HS-27A (cell line): Measurements from ENCODE around the gene RSPRY1.
A peak's percentile ranks its signal among the peaks of the same experiment; 100 is the strongest.
"Not testable (repeated sequence)": the region's sequence is repeated elsewhere in the genome, so short reads cannot be mapped to it uniquely, and the experiment has no call there.

Experiments used
- DNase-seq: peaks from one replicate; pipeline ENCODE4 v3.0.0-alpha.2; 2012; ENCODE audit warnings: low read depth, missing footprints

RSPRY1 gene

GRCh38 chr16:57186872-57187854, 1.0 kb downstream of the RSPRY1 start:
- DNase-seq = no peak

DNA sequence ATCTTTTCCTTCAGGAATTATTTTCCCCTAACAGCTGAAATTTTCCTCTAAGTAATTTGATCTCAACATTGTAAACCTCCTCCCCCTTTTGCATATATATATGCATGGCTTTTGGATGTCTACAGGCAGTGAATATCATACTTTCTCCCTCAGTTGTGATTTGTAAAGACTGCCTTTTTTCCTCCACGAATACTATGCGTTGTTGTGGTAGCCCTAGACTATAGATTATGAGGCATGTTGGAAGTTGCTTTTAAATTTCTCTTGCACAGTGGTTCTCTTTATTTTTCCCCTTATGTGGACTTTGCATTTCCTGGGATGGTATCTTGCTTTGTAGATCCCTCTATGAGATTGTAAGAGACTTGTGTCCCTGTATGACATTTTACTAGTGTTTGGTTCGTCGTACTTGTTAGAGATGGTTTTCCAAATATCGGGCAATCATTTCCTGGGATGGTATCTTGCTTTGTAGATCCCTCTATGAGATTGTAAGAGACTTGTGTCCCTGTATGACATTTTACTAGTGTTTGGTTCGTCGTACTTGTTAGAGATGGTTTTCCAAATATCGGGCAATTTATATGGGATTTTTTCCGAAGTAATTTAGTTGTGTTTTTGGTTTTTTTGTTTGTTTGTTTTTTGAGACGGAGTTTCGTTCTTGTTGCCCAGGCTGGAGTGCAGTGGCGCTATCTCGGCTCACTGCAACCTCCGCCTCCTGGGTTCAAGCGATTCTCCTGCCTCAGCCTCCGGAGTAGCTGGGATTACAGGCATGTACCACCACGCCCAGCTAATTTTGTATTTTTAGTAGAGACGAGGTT, 2.0 kb downstream of the RSPRY1 start:
- DNase-seq = not testable (repeated sequence)

GRCh38 chr16:57188711-57189002, 2.5 kb downstream of the RSPRY1 start:
- no peak for DNase-seq

GRCh38 chr16:57189527-57189926, 3.4 kb downstream of the RSPRY1 start:
- DNase-seq = not testable (repeated sequence)

GRCh38 chr16:57190136-57190535, 4.0 kb downstream of the RSPRY1 start:
- no peak for DNase-seq

GRCh38 chr16:57191056-57191571, 5.0 kb downstream of the RSPRY1 start:
- no peak for DNase-seq

GRCh38 chr16:57192146-57192545, 6.0 kb downstream of the RSPRY1 start:
- DNase-seq = no peak

- no peak for DNase-seq
These were observed 6.8 kb downstream of the RSPRY1 start for GRCh38 chr16:57192720-57193486.

GRCh38 chr16:57194512-57194911, 8.4 kb downstream of the RSPRY1 start:
- peak; percentile 85 for DNase-seq

- no peak for DNase-seq
These were observed 10.2 kb downstream of the RSPRY1 start for GRCh38 chr16:57196286-57196685.

- no peak for DNase-seq
These were observed 10.6 kb downstream of the RSPRY1 start for GRCh38 chr16:57196753-57197152.

- DNase-seq = not testable (repeated sequence)
These were observed 14.2 kb downstream of the RSPRY1 start for GRCh38 chr16:57200321-57200720.

DNA sequence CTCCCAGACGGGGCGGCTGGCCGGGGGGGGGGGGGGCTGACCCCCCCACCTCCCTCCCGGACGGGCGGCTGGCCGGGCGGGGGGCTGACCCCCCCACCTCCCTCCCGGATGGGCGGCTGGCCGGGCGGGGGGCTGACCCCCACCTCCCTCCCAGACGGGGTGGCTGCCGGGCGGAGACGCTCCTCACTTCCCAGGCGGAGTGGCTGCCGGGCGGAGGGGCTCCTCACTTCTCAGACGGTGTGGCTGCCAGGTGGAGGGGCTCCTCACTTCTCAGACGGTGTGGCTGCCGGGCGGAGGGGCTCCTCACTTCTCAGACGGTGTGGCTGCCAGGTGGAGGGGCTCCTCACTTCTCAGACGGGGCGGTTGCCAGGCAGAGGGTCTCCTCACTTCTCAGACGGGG, 14.8 kb downstream of the RSPRY1 start:
- DNase-seq = not testable (repeated sequence)

- DNase-seq = no peak
These were observed 16.2 kb downstream of the RSPRY1 start for GRCh38 chr16:57202095-57202886.

DNA sequence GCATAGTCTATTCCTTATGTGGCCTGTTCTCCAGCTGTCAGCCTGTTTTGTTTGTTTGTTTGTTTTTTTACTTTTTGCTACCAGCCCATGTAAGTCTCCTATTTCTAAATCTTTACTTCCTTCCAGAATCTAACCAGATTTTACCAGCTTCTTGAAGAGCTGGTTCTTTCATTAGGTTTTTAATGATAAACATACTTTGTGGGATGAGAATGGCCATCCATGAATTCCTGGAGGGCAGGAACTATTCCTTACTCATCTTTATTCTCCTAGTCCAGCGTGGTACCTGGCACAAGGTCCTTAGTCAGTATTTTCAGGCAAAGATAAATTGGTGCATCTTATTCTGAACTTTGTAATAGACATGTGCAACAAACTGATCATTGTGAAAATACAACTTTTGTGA, 17.3 kb downstream of the RSPRY1 start:
- no peak for DNase-seq

- no peak for DNase-seq
These were observed 18.5 kb downstream of the RSPRY1 start for GRCh38 chr16:57204675-57205074.

GRCh38 chr16:57208926-57209325, 22.8 kb downstream of the RSPRY1 start:
- no peak for DNase-seq

- no peak for DNase-seq
These were observed 23.7 kb downstream of the RSPRY1 start for GRCh38 chr16:57209780-57210179.

DNA sequence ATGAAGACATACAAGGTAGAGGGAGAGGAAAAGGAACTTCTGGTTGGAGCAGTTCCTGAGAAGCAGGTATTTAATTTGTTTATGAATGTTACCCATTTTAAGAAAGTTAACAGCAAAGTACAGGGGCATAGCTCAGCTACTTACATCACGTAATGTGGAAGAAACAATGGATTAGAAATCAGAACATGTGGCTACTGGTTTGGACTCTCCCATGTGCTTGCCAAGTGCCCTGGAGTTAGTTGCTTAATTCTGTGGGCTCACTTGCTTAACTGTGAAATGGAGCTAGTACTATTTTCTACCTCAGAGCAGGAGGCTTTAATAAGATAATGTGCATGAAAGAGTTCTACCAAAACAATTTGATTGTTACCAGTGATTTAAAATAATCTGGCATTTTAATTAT, 27.3 kb downstream of the RSPRY1 start:
- no peak for DNase-seq

DNA sequence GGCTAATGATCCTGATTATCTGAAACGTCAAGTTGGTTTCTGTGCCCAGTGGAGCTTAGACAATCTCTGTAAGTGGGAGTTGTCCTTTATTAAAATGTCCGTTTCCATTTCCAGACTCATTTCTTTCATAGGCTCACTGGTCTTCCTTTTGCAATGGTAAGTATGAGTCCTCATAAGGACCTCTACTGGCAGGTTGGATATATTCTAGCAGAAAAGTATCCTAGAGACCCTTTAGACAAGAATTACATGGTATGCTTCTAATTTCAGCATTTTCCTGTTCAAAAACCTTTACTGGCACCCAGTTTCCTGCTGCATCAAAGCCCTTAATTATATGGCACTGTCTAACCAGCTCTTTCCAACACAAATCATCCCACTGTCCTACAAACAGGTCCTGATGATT, 30.8 kb downstream of the RSPRY1 start:
- DNase-seq = no peak

- DNase-seq = no peak
These were observed 36.9 kb downstream of the RSPRY1 start for GRCh38 chr16:57223057-57223456.
